Choroid plexus epithelial cell (primary cell): Measurements from ENCODE around the gene ARHGAP24.

Experiments used
- DNase-seq: peaks from one replicate; pipeline ENCODE4 v3.0.0-alpha.2; 2010; ENCODE audit warnings: low read depth
- H3K4me3 ChIP-seq: 2 replicates; pipeline ENCODE4 v1.5.1; 2011; ENCODE audit warnings: low read depth, mild to moderate bottlenecking, control low read depth, low read length, moderate library complexity
- CTCF ChIP-seq: conservative IDR thresholded peaks from 2 replicates; pipeline ENCODE4 v1.5.1; 2011; ENCODE audit warnings: low read depth, mild to moderate bottlenecking, control low read depth, inconsistent platforms, low read length, moderate library complexity

Gene ARHGAP24

GRCh38 chr4:85595796-85596559, 121.0 kb downstream of the ARHGAP24 start:
- DNase-seq, result no peak
- no peak overlapping the region for H3K4me3 ChIP-seq
- TF ChIP-seq CTCF, result no peak

- no peak for DNase-seq
- no peak for TF ChIP-seq CTCF
- no peak overlapping the region for H3K4me3 ChIP-seq
Observed at GRCh38 chr4:85598936-85599335, 124.0 kb downstream of the ARHGAP24 start.

DNA sequence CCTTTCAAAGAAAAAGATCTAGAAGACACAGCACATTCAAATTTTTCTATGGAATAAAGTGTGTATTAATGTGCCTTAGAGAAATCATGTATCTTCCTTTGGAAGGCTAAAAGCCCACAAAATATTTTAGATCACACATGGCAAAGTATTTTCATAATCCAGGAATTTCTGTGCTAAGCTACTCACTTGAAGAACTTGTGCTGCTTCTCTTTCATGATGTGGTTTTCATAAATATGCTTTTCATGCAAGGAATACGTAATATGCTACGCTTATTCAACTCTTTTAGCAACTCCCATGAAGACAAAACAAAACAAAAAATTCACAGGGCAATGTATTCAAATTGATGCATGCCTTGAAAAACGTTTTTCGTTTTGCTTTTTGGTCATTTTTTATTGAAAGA, 125.6 kb downstream of the ARHGAP24 start:
- TF ChIP-seq CTCF, result no peak
- no peak for DNase-seq
- H3K4me3 ChIP-seq, result no peak overlapping the region

- DNase-seq, result peak; percentile 87
- no peak overlapping the region for H3K4me3 ChIP-seq
- no peak for TF ChIP-seq CTCF
Observed at GRCh38 chr4:85603437-85604336, 128.7 kb downstream of the ARHGAP24 start.

GRCh38 chr4:85606505-85606904, 131.6 kb downstream of the ARHGAP24 start:
- TF ChIP-seq CTCF, result no peak
- no peak overlapping the region for H3K4me3 ChIP-seq
- DNase-seq, result no peak

DNA sequence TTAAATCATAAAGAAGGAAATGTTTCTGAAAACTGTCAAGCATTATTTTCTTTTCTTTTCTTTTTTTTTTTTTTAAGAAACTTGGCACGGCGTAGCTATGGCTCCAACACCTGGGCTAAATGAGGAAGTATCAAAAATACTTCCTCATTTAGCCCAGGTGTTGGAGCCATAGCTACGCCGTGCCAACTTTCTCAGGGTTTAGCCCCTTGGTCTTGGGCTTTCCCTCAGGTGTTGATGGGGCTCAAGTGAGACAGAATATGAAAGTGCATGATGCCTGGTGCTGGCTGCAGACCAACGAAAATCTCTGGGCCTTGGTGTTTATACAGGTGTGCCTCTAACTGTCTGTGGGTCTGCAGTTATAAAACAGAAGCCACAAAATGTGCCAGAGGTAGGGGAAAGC, 132.7 kb downstream of the ARHGAP24 start:
- TF ChIP-seq CTCF, result no peak
- H3K4me3 ChIP-seq, result no peak overlapping the region
- no peak for DNase-seq
